SK-N-SH (cell line): ENCODE measurements around the gene ADGRE2. TPM values are rescaled to one million over a fixed set of nuclear protein-coding genes. Genes with fewer than 3 reads are reported as not detected.

Source experiments
- CTCF ChIA-PET: fragments of 300-600, 350-600 bp; formaldehyde crosslinking; extraction: SDS; loops from one replicate; lab custom pipeline; 2021; lab: Yijun Ruan, JAX
- POLR2A ChIA-PET: fragments of 350-600 bp; sonication (Branson Sonifier 250); formaldehyde crosslinking; extraction: SDS; loops from one replicate; lab custom pipeline; 2020; ENCODE audit warnings: antibody characterized with exemption, inconsistent platforms; lab: Yijun Ruan, JAX
- DNase-seq: peaks from one replicate; pipeline ENCODE4 v3.0.0; 2012
- H2AFZ ChIP-seq: fragments of 200-600 bp; sonication (generic); 2 replicates; pipeline ENCODE4 v1.8.1; 2016; ENCODE audit warnings: antibody characterized with exemption, mild to moderate bottlenecking, low read depth
- H3F3A ChIP-seq: fragments of 200-600 bp; sonication (generic); replicated peaks from 2 replicates; pipeline ENCODE3; 2016; ENCODE audit warnings: antibody characterized with exemption, mild to moderate bottlenecking; ENCODE audit not compliant: insufficient read depth
- H3K27ac ChIP-seq, 2 experiments: fragments of 200-500 bp in 1 of 2; fragments of 200-600 bp in 1 of 2; sonication (Bioruptor generic) in 1 of 2; sonication (generic), shearing (Covaris generic) in 1 of 2; 2 replicates each; pipeline versions ENCODE4 v1.5.1 to v1.6.1; 2014 to 2016; ENCODE audit warnings: low read depth in 2 of 2, inconsistent platforms in 1 of 2, low read length in 1 of 2, mild to moderate bottlenecking in 1 of 2, mixed read lengths in 1 of 2
- H3K27me3 ChIP-seq: fragments of 200-600 bp; sonication (generic), shearing (Covaris generic); 2 replicates; pipeline ENCODE4 v1.6.1; 2016; ENCODE audit warnings: mixed run types; ENCODE audit not compliant: insufficient read depth
- H3K36me3 ChIP-seq, 2 experiments: fragments of 200-500 bp in 1 of 2; fragments of 200-600 bp in 1 of 2; sonication (Bioruptor generic) in 1 of 2; sonication (generic) in 1 of 2; replicated peaks in 1 of 2; 2 replicates each; pipeline versions ENCODE3 to v1.5.1; 2014 to 2016; ENCODE audit warnings: low read length in 1 of 2, mild to moderate bottlenecking in 1 of 2; ENCODE audit not compliant: insufficient read depth in 2 of 2, control insufficient read depth in 1 of 2
- H3K4me1 ChIP-seq, 2 experiments: fragments of 200-500 bp in 1 of 2; fragments of 200-600 bp in 1 of 2; sonication (Bioruptor generic) in 1 of 2; sonication (generic), shearing (Covaris generic) in 1 of 2; 2 replicates each; pipeline versions ENCODE4 v1.5.1 to v1.6.1; 2014 to 2016; ENCODE audit warnings: low read depth in 1 of 2, low read length in 1 of 2, mixed run types in 1 of 2; ENCODE audit not compliant: insufficient read depth in 2 of 2, control insufficient read depth in 1 of 2
- H3K4me2 ChIP-seq: fragments of 200-600 bp; sonication (generic), shearing (Covaris generic); 2 replicates; pipeline ENCODE4 v1.6.1; 2017; ENCODE audit warnings: mixed run types
- H3K4me3 ChIP-seq, 2 experiments: fragments of 200-500 bp in 1 of 2; fragments of 200-600 bp in 1 of 2; sonication (Bioruptor generic) in 1 of 2; sonication (generic), shearing (Covaris generic) in 1 of 2; 2 replicates each; pipeline versions ENCODE4 v1.5.1 to v1.8.1; 2014 to 2016; ENCODE audit warnings: low read depth in 2 of 2, inconsistent platforms in 1 of 2, low read length in 1 of 2, mild to moderate bottlenecking in 1 of 2, mixed read lengths in 1 of 2, moderate library complexity in 1 of 2
- H3K79me2 ChIP-seq: fragments of 200-600 bp; sonication (generic); 2 replicates; pipeline ENCODE4 v1.8.1; 2017; ENCODE audit warnings: mild to moderate bottlenecking; ENCODE audit not compliant: insufficient read depth
- H3K9ac ChIP-seq: fragments of 200-600 bp; sonication (generic); 2 replicates; pipeline ENCODE4 v1.6.1; 2017; ENCODE audit warnings: mixed run types
- H3K9me2 ChIP-seq: fragments of 200-600 bp; sonication (generic); 2 replicates; pipeline ENCODE4 v1.6.1; 2017; ENCODE audit warnings: mixed run types
- H3K9me3 ChIP-seq: fragments of 200-600 bp; sonication (generic); 2 replicates; pipeline ENCODE4 v1.6.1; 2017; ENCODE audit warnings: mixed run types, mild to moderate bottlenecking, moderate library complexity
- H4K20me1 ChIP-seq: fragments of 200-600 bp; sonication (generic); 2 replicates; pipeline ENCODE4 v1.6.1; 2017; ENCODE audit warnings: mild to moderate bottlenecking, mixed run types; ENCODE audit not compliant: insufficient read depth
- CHD2 ChIP-seq: fragments of 150-350 bp; IDR thresholded peaks from 2 replicates; pipeline ENCODE4 v1.6.1; 2018; ENCODE audit warnings: low read length; ENCODE audit not compliant: partially characterized antibody
- ELF1 ChIP-seq: IDR thresholded peaks from 2 replicates; pipeline ENCODE4 v1.4.0; 2012
- EP300 ChIP-seq, 2 experiments: IDR thresholded peaks; 2 replicates each; pipeline versions ENCODE4 v1.4.0 to v1.6.1; 2012; ENCODE audit warnings: borderline replicate concordance in 1 of 2, low read depth in 1 of 2, low read length in 1 of 2
- FOSL2 ChIP-seq: IDR thresholded peaks from 2 replicates; pipeline ENCODE4 v1.4.0; 2012; ENCODE audit warnings: low read depth, mild to moderate bottlenecking, moderate library complexity, borderline replicate concordance
- FOXJ3 ChIP-seq: sonication (generic); formaldehyde crosslinking; IDR thresholded peaks from 2 replicates; pipeline ENCODE4 v1.5.1; 2020; ENCODE audit warnings: mild to moderate bottlenecking, missing genetic modification reagents
- NFIC ChIP-seq: IDR thresholded peaks from 2 replicates; pipeline ENCODE4 v1.4.0; 2012; ENCODE audit warnings: borderline replicate concordance
- RCOR1 ChIP-seq: fragments of 150-350 bp; IDR thresholded peaks from 2 replicates; pipeline ENCODE4 v1.6.1; 2017; ENCODE audit warnings: antibody characterized with exemption, low read length
- RXRA ChIP-seq: IDR thresholded peaks from 2 replicates; pipeline ENCODE4 v1.4.0; 2012; ENCODE audit warnings: low read depth, mild to moderate bottlenecking, borderline replicate concordance
- SIN3A ChIP-seq: IDR thresholded peaks from 2 replicates; pipeline ENCODE4 v1.6.1; 2012; ENCODE audit warnings: low read depth, mild to moderate bottlenecking, low read length, moderate library complexity, borderline replicate concordance
- SMC3 ChIP-seq: IDR thresholded peaks from 2 replicates; pipeline ENCODE4 v1.6.1; 2012; ENCODE audit warnings: low read depth, low read length, improper control_type of control experiment
- TCF12 ChIP-seq: IDR thresholded peaks from 2 replicates; pipeline ENCODE4 v1.4.0; 2012
- WGBS: methylation state at CpG from one replicate; pipeline ENCODE4 v1.1.6; 2017; ENCODE audit warnings: low lambda C conversion rate; 5-methylcytosine and 5-hydroxymethylcytosine counted together
- polyA plus RNA-seq, 3 experiments: library from polyadenylated mRNA; depleted of rRNA; stranded (reverse); fragments of >200 nt; gene quantifications; 2 replicates each; pipeline ENCODE4 v1.2.3, GENCODE V29; 2012
- TF ChIP-seq, protein P1 (sequence below): fragments of 200-600 bp; sonication (generic); IDR thresholded peaks from 2 replicates; pipeline ENCODE4 v1.6.1; 2017; ENCODE audit warnings: antibody characterized with exemption, mild to moderate bottlenecking, moderate library complexity
- TF ChIP-seq, protein P2 (sequence below): IDR thresholded peaks from 2 replicates; pipeline ENCODE4; 2012
- TF ChIP-seq, protein P3 (sequence below): IDR thresholded peaks from 2 replicates; pipeline ENCODE4 v1.4.0; 2012; ENCODE audit warnings: low read depth, borderline replicate concordance
- TF ChIP-seq, protein P4 (sequence below): IDR thresholded peaks from 2 replicates; pipeline ENCODE4 v1.4.0; 2012; ENCODE audit warnings: low read depth

Gene ADGRE2
- polyA plus RNA-seq, 1 of the 3 experiments (the other 2 are of a cell fraction) = 0.02 TPM

DNA sequence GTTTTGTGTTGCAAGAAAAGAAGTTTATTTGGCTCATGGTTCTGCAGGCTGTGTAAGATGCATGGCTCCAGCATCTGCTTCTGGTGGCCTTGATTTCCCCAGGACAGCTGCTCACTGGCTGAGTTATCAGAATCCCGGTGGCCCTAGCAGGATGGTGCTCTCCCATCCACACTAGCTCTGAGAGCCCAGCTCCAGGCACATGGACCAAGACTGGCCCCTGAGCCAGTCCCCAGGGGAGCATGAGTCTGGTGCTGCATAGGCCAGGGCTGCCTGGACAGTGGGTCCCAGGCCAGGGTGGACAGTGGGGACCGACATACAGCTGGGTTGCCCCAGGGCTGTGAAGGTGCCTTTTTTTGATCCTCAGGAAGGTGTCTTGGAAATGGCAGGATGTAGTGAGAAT lies 10.4 kb downstream of the ADGRE2 start:
- H3K27me3 ChIP-seq = peaks cover 21% of the 10 kb centered on the region; the same call in 1 of the 2 replicates
- no peaks in the 10 kb centered on the region for H3F3A ChIP-seq
- H3K27ac ChIP-seq = no peak overlapping the region
- TF ChIP-seq SMC3 (no peak), FOSL2 (no peak), ELF1 (no peak), CHD2 (no peak), RCOR1 (no peak), NFIC (no peak), TCF12 (no peak), EP300 (IDR thresholded peaks at IDR 0.05; ENCODE audit: borderline replicate concordance in 1 of 2, low read depth in 1 of 2, low read length in 1 of 2) (no peak), SIN3A (no peak), RXRA (no peak), FOXJ3 (no peak)
- TF ChIP-seq, protein P1, sequence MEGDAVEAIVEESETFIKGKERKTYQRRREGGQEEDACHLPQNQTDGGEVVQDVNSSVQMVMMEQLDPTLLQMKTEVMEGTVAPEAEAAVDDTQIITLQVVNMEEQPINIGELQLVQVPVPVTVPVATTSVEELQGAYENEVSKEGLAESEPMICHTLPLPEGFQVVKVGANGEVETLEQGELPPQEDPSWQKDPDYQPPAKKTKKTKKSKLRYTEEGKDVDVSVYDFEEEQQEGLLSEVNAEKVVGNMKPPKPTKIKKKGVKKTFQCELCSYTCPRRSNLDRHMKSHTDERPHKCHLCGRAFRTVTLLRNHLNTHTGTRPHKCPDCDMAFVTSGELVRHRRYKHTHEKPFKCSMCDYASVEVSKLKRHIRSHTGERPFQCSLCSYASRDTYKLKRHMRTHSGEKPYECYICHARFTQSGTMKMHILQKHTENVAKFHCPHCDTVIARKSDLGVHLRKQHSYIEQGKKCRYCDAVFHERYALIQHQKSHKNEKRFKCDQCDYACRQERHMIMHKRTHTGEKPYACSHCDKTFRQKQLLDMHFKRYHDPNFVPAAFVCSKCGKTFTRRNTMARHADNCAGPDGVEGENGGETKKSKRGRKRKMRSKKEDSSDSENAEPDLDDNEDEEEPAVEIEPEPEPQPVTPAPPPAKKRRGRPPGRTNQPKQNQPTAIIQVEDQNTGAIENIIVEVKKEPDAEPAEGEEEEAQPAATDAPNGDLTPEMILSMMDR = no peak
- TF ChIP-seq, protein P2, sequence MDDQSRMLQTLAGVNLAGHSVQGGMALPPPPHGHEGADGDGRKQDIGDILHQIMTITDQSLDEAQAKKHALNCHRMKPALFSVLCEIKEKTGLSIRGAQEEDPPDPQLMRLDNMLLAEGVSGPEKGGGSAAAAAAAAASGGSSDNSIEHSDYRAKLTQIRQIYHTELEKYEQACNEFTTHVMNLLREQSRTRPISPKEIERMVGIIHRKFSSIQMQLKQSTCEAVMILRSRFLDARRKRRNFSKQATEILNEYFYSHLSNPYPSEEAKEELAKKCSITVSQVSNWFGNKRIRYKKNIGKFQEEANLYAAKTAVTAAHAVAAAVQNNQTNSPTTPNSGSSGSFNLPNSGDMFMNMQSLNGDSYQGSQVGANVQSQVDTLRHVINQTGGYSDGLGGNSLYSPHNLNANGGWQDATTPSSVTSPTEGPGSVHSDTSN = no peak
- TF ChIP-seq, protein P3, sequence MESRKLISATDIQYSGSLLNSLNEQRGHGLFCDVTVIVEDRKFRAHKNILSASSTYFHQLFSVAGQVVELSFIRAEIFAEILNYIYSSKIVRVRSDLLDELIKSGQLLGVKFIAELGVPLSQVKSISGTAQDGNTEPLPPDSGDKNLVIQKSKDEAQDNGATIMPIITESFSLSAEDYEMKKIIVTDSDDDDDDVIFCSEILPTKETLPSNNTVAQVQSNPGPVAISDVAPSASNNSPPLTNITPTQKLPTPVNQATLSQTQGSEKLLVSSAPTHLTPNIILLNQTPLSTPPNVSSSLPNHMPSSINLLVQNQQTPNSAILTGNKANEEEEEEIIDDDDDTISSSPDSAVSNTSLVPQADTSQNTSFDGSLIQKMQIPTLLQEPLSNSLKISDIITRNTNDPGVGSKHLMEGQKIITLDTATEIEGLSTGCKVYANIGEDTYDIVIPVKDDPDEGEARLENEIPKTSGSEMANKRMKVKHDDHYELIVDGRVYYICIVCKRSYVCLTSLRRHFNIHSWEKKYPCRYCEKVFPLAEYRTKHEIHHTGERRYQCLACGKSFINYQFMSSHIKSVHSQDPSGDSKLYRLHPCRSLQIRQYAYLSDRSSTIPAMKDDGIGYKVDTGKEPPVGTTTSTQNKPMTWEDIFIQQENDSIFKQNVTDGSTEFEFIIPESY = no peak
- TF ChIP-seq, protein P4, sequence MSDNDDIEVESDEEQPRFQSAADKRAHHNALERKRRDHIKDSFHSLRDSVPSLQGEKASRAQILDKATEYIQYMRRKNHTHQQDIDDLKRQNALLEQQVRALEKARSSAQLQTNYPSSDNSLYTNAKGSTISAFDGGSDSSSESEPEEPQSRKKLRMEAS = no peak
- TF ChIP-seq, all 33 proteins: peak for 0
- H3K79me2 ChIP-seq = no peaks in the 10 kb centered on the region
- H3K9me2 ChIP-seq = no peaks in the 10 kb centered on the region
- H3K4me2 ChIP-seq = no peak overlapping the region
- H3K4me3 ChIP-seq = no peak overlapping the region
- no peak overlapping the region for H2AFZ ChIP-seq
- CTCF ChIA-PET = no interaction called here
- H3K36me3 ChIP-seq = no peaks in the 10 kb centered on the region
- 0% methylated on average over 2 of the region's 2 CpGs for WGBS
- H4K20me1 ChIP-seq = no peaks in the 10 kb centered on the region
- H3K9ac ChIP-seq = no peak overlapping the region
- POLR2A ChIA-PET = no interaction called here
- no peaks in the 10 kb centered on the region for H3K4me1 ChIP-seq
- no peak for DNase-seq
- no peaks in the 10 kb centered on the region for H3K9me3 ChIP-seq
